Peyer's patch (tissue), 4 donors: Measurements from ENCODE around the gene LMTK2.

ENCODE experiments used
- POLR2A ChIP-seq, 2 donors: fragments of 450-650 bp; IDR thresholded peaks; one replicate each; pipeline ENCODE4 v1.5.1; 2017; ENCODE audit warnings: antibody characterized with exemption in 2 of 2, mild to moderate bottlenecking in 2 of 2, moderate library complexity in 2 of 2
- TF ChIP-seq, protein P1 (sequence below), 6 experiments: fragments of 450-650 bp in 4 of 6; fragments of 200-600 bp in 2 of 6; sonication (generic) in 1 of 6; IDR thresholded peaks; one replicate each; pipeline ENCODE4 v1.5.1; 2017 to 2019; ENCODE audit warnings: antibody characterized with exemption in 6 of 6, mild to moderate bottlenecking in 3 of 6, moderate library complexity in 1 of 6

DNA sequence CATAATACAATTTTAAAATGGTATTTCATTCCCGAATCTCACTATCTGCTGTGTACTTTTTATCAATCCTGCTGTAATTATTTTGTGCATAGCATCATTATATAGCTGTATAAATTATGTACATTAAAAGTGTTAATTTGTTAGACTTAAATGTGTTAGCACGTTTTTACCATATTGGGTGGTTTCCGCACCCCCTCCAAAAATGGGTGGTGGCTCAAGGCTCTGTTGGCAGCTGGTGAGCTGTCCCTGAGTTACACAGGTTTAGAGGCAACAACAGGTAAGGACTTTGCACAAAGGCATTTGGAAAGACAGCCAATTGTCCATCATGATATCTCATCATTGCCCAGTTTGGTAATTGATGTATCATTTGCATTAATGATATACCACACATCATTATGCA is 18.6 kb upstream of the LMTK2 start:
- no peak for TF ChIP-seq POLR2A (IDR thresholded peaks at IDR 0.05)
- TF ChIP-seq, protein P1, sequence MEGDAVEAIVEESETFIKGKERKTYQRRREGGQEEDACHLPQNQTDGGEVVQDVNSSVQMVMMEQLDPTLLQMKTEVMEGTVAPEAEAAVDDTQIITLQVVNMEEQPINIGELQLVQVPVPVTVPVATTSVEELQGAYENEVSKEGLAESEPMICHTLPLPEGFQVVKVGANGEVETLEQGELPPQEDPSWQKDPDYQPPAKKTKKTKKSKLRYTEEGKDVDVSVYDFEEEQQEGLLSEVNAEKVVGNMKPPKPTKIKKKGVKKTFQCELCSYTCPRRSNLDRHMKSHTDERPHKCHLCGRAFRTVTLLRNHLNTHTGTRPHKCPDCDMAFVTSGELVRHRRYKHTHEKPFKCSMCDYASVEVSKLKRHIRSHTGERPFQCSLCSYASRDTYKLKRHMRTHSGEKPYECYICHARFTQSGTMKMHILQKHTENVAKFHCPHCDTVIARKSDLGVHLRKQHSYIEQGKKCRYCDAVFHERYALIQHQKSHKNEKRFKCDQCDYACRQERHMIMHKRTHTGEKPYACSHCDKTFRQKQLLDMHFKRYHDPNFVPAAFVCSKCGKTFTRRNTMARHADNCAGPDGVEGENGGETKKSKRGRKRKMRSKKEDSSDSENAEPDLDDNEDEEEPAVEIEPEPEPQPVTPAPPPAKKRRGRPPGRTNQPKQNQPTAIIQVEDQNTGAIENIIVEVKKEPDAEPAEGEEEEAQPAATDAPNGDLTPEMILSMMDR (IDR thresholded peaks at IDR 0.05), result no peak
